ENCODE measurements around the gene TCEA2. TPM values are rescaled to one million over a fixed set of nuclear protein-coding genes. Genes with fewer than 3 reads are reported as not detected.

The TCEA2 gene
- total and polyA plus RNA-seq, 9 of the 15 experiments (the other 6 are each of a cell fraction or from before 2014, with no cell fraction given), result 1.4 to 28.7 (median 5.4) TPM

DNA sequence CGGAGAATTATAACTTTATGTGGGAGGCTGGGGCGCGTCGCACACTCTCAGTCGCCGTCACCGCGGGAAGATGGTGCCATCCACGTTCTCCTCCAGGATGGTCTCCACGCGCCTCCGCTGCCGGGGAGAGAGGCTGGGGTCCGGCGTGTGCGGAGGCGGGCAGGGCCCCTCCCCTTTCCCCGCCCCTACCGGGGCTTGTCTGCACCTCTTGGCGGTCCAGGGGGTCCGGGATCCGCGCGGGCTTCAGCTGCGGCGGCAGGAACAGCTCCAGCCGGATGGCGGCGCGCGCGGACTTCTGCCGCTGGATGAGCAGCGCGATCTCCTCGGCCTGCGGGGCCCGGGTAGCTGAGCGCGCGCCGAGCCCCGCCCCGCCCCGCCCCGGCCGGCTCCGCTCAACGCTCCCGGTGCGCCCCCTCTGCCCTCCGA, 20.4 kb downstream of the TCEA2 start (continued):
- TF ChIP-seq, protein P1, sequence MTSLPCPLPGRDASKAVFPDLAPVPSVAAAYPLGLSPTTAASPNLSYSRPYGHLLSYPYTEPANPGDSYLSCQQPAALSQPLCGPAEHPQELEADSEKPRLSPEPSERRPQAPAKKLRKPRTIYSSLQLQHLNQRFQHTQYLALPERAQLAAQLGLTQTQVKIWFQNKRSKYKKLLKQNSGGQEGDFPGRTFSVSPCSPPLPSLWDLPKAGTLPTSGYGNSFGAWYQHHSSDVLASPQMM (CRISPR knock-in tag; IDR thresholded peaks at IDR 0.05), result no peak
- no peak for TF ChIP-seq NCOA2 (IDR thresholded peaks at IDR 0.05; ENCODE audit: partially characterized antibody in 2 of 2)
- no peak for TF ChIP-seq YBX1 (IDR thresholded peaks at IDR 0.05)
- TF ChIP-seq ZNF384 (IDR thresholded peaks at IDR 0.05; ENCODE audit: low read depth, low read length), result no peak
- no peak for TF ChIP-seq TAF1 (IDR thresholded peaks at IDR 0.05; ENCODE audit: control insufficient read depth, extremely low read depth, insufficient read depth, low read length, severe bottlenecking)
- no peak for TF ChIP-seq SP2 (IDR thresholded peaks at IDR 0.05; ENCODE audit: extremely low read depth, low read depth, low read length, poor library complexity, severe bottlenecking)
- TF ChIP-seq POLR3A (IDR thresholded peaks at IDR 0.05; ENCODE audit: borderline replicate concordance, extremely low read depth, insufficient read depth, insufficient read length), result no peak
- TF ChIP-seq ZNF76 (CRISPR knock-in tag; IDR thresholded peaks at IDR 0.05; ENCODE audit: borderline replicate concordance), result no peak
- TF ChIP-seq, protein P2, sequence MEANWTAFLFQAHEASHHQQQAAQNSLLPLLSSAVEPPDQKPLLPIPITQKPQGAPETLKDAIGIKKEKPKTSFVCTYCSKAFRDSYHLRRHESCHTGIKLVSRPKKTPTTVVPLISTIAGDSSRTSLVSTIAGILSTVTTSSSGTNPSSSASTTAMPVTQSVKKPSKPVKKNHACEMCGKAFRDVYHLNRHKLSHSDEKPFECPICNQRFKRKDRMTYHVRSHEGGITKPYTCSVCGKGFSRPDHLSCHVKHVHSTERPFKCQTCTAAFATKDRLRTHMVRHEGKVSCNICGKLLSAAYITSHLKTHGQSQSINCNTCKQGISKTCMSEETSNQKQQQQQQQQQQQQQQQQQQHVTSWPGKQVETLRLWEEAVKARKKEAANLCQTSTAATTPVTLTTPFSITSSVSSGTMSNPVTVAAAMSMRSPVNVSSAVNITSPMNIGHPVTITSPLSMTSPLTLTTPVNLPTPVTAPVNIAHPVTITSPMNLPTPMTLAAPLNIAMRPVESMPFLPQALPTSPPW (CRISPR knock-in tag; IDR thresholded peaks at IDR 0.05), result peak; percentile 47
- TF ChIP-seq ZNF253 (CRISPR knock-in tag; conservative IDR thresholded peaks at IDR 0.05), result no peak
- TF ChIP-seq GABPB1 (CRISPR knock-in tag; IDR thresholded peaks at IDR 0.05), result no peak
- TF ChIP-seq MAZ (CRISPR knock-in tag; conservative IDR thresholded peaks at IDR 0.05 in 1 of 2, IDR thresholded peaks at IDR 0.05 in 1 of 2), result peak; percentile 50 to 75; a peak in 3 of 4 replicates
- no peak for TF ChIP-seq ZNF140 (CRISPR knock-in tag; IDR thresholded peaks at IDR 0.05)
- no peak for TF ChIP-seq ARID1B (IDR thresholded peaks at IDR 0.05)
- no peak for TF ChIP-seq HNRNPH1 (optimal IDR thresholded peaks at IDR 0.05; ENCODE audit: low read depth, low read length)
- no peak for TF ChIP-seq TAL1 (IDR thresholded peaks at IDR 0.05)
- no peak for TF ChIP-seq NEUROD1 (IDR thresholded peaks at IDR 0.05; ENCODE audit: borderline replicate concordance, low read depth, low read length, partially characterized antibody)
- TF ChIP-seq GTF2F1 (IDR thresholded peaks at IDR 0.05; ENCODE audit: low read depth, low read length), result no peak
- no peak for TF ChIP-seq FOXJ2 (tag; IDR thresholded peaks at IDR 0.05)
